Measurements from ENCODE around the gene SMAD3.
A peak's percentile ranks its signal among the peaks of the same experiment; 100 is the strongest.

SMAD3 gene

DNA sequence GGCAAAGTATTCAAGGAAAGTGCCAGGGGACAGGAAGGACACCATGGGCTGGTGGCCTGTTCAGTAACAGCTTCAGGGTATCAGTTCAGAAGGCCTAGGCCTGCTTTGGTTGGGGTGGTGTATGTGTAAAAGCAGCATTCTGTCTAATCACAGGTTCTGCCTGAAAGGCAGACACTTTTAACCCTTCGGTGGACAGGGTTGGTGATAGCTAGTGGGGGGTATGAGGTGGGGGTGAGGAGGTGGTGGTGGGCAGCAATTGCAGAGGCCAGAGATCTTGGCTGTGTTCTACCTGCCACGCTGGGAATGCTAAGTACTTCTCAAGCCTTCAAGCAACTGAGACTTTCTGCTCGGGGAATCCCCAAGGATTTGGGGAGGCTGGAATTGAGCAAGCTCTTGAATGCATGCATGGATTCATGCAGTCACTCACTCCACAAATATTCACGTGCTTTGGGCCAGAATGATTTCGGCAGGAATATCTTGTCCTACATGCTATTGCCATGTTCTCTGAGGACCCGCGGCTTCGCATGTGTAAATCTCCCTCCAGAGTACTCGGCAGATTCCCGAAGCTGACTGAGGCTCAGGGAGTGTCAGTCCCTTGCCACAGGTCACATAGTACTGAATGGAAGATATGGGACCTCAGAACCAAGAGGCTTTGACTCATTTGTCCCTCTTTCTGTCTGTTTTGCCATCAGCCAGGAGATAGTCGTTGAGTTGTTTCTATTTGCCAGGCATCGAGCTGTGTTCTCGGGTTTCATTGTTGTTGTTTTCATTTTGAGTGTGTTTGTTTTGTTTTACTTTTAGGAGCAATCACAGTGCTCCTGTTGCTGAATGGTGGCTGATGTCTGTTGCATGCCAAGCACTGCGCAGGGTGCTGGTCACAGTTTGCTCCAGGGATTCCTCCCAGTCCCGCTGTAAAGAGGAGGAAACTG lies 65.5 kb downstream of the SMAD3 start:
- Mint-ChIP-seq H3K27ac (ENCODE audit: low read depth) (peak overlapping the region; percentile 7), H3K4me3 (peak overlapping the region; percentile 9), H3K27me3 (no peaks in the 10 kb centered on the region), H3K4me1 (peaks cover 79% of the 10 kb centered on the region), H3K9me3 (no peaks in the 10 kb centered on the region), H3K36me3 (ENCODE audit: insufficient read depth) (peaks cover 15% of the 10 kb centered on the region)
- ATAC-seq (replicated peaks; ENCODE audit: extremely low read depth, poor library complexity, severe bottlenecking) (no peak), DNase-seq (ENCODE audit: low spot score in 2 of 2) (no peak)

DNA sequence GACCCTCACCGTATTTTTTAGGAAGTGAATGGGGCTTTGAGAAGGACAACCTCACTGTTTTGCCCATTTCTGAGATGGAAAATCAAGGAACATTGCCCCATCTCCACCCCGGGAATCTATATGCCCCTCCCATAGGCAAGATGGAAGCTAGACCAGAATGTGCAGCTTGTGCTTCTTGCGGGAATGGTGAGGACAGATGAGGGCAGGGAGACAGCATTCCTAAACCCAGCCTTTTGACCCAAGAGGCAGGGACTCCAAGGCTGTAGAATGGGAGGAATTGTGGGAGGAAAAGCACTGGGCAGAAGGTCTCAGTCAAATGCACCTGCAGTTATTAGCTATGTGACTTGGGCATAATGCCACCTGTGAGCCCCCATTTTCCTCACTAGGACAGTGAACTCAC lies 66.9 kb downstream of the SMAD3 start:
- DNase-seq (ENCODE audit: low spot score in 2 of 2) (no peak), ATAC-seq (replicated peaks; ENCODE audit: extremely low read depth, poor library complexity, severe bottlenecking) (no peak)
- H3K36me3 Mint-ChIP-seq (ENCODE audit: insufficient read depth): peaks cover 17% of the 10 kb centered on the region
- no peaks in the 10 kb centered on the region for H3K9me3 Mint-ChIP-seq
- no peak overlapping the region for H3K4me3 Mint-ChIP-seq
- H3K4me1 Mint-ChIP-seq: peaks cover 77% of the 10 kb centered on the region
- H3K27ac Mint-ChIP-seq (ENCODE audit: low read depth): peak overlapping the region; percentile 7
- no peaks in the 10 kb centered on the region for H3K27me3 Mint-ChIP-seq

DNA sequence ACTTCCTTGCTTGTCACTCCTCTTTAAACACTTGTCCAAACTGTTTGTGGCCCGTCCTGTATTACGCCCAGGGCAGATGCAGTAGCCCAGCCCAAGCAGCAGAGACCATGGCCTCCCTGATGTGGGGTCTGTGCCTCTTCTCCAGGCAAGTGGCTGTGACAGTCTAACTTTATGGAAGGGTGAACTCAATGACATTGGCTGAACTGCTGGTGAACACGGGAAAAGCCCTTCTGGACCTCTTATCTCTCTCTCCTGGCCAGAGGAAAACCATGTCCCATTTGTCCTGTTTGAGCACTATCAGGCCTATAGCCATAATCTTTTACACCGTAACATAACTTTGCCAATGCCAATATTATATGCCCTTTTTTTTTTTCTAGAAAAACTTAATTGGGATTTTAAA lies 67.6 kb downstream of the SMAD3 start:
- DNase-seq (ENCODE audit: low spot score in 2 of 2) (no peak), ATAC-seq (replicated peaks; ENCODE audit: extremely low read depth, poor library complexity, severe bottlenecking) (no peak)
- H3K27me3 Mint-ChIP-seq: no peaks in the 10 kb centered on the region

DNA sequence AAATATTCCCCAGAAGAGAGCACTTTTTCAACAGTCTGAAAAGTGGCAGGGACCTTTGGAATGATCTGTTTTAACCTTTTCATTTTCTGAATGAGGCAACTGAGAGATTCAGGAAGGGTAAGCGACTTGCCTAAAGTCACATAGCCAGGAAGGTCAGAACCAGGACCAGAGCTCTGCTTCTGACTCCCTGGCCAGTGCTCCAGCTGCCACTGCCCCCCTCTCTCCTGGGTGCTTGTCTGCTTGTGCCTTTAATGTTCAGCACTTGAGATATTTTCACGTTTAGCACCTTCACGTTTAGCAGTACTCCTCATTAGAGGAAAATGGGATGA lies 68.3 kb downstream of the SMAD3 start:
- no peak for DNase-seq (ENCODE audit: low spot score in 2 of 2)

More for the DNA sequence above, 67.6 kb downstream of the SMAD3 start:
- Mint-ChIP-seq H3K4me3 (no peak overlapping the region), H3K9me3 (no peaks in the 10 kb centered on the region), H3K4me1 (peaks cover 77% of the 10 kb centered on the region), H3K36me3 (ENCODE audit: insufficient read depth) (peaks cover 15% of the 10 kb centered on the region), H3K27ac (ENCODE audit: low read depth) (peak overlapping the region; percentile 7)

DNA sequence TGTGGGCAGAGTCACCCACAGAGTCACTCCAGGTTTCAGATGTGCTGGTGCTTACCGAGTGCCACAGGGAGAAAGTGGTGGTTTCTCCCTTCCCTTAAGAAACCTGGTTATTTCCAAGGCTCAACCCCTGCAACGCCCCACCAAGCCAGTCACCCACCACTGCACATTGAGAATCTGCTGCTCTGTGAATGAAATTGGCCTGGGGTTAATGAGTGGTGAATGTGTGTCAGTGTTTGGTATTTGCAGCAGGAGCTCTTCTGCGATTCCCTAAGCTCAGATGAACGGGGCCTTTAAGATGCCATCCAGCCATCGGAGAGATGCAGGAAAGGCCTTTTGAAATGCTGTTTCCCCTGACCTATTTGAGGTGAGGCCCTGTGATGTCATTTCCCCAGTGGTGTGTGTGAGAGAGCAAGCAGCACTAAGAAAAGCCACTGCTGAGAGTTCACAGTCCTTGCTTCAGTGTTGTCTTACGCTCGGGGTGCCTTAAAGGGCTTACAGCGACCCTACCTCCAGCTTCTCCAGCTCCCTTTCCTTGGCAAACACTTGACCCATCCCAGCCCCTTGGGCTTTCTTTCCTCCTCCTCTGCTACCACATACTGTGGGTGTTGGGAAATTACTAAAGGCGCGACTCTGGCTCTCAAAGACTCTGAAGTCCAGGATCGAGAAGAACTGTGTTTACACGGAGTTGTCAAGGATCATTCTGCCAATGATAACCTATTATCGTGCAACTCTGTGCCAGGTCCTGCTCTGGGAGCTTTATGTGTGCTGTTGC lies 68.9 kb downstream of the SMAD3 start:
- peak overlapping the region; percentile 74 for H3K4me3 Mint-ChIP-seq
- H3K4me1 Mint-ChIP-seq: peaks cover 85% of the 10 kb centered on the region
- H3K9me3 Mint-ChIP-seq: no peaks in the 10 kb centered on the region
- H3K27me3 Mint-ChIP-seq: no peaks in the 10 kb centered on the region
- H3K27ac Mint-ChIP-seq (ENCODE audit: low read depth): peak overlapping the region; percentile 99
- peaks cover 13% of the 10 kb centered on the region for H3K36me3 Mint-ChIP-seq (ENCODE audit: insufficient read depth)
- ATAC-seq (replicated peaks; ENCODE audit: extremely low read depth, poor library complexity, severe bottlenecking): peak; percentile 99
- peak; percentile 40 to 66 for DNase-seq (ENCODE audit: low spot score in 2 of 2)

More for the DNA sequence above, 68.3 kb downstream of the SMAD3 start:
- no peak for ATAC-seq (replicated peaks; ENCODE audit: extremely low read depth, poor library complexity, severe bottlenecking)
- H3K27me3 Mint-ChIP-seq: no peaks in the 10 kb centered on the region
- no peaks in the 10 kb centered on the region for H3K9me3 Mint-ChIP-seq
- H3K27ac Mint-ChIP-seq (ENCODE audit: low read depth): peak overlapping the region; percentile 99
- H3K36me3 Mint-ChIP-seq (ENCODE audit: insufficient read depth): peaks cover 13% of the 10 kb centered on the region
- peaks cover 82% of the 10 kb centered on the region for H3K4me1 Mint-ChIP-seq
- peak overlapping the region; percentile 74 for H3K4me3 Mint-ChIP-seq

DNA sequence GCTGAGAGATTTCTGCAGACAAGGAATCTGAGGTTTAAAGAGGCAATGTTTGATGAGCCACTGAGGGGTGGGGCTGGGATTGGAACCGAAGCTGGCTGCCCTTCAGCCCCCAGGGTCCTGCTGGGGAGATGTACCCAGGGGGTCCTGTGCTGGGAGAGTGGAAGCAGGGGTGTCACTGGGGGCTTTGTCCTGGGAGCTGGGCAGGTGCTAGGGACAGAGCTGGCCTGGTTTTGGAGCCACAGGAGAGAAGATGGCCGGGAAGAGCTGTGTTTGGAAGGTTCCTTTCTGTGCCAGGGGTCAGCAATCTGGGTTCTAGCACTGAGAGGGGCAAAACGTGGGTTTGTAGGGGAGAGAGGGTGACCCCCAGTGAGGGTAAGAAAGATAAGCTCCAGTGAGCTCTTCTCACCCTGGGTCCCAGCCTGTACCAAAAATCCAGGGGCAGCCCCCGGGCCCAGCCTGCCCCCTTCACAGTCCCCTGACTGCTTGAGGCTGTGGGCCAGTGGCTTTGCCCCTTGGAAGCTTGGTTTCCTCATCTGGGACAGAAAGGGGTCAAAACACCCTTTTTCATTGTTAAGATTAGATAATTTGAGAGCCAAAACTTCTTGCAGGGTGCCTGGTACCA lies 69.6 kb downstream of the SMAD3 start:
- peaks cover 87% of the 10 kb centered on the region for H3K4me1 Mint-ChIP-seq
- H3K27ac Mint-ChIP-seq (ENCODE audit: low read depth): peak overlapping the region; percentile 99
- no peaks in the 10 kb centered on the region for H3K9me3 Mint-ChIP-seq
- no peak for ATAC-seq (replicated peaks; ENCODE audit: extremely low read depth, poor library complexity, severe bottlenecking)
- no peak for DNase-seq (ENCODE audit: low spot score in 2 of 2)
- H3K36me3 Mint-ChIP-seq (ENCODE audit: insufficient read depth): peaks cover 13% of the 10 kb centered on the region
- no peaks in the 10 kb centered on the region for H3K27me3 Mint-ChIP-seq
- peak overlapping the region; percentile 74 for H3K4me3 Mint-ChIP-seq

DNA sequence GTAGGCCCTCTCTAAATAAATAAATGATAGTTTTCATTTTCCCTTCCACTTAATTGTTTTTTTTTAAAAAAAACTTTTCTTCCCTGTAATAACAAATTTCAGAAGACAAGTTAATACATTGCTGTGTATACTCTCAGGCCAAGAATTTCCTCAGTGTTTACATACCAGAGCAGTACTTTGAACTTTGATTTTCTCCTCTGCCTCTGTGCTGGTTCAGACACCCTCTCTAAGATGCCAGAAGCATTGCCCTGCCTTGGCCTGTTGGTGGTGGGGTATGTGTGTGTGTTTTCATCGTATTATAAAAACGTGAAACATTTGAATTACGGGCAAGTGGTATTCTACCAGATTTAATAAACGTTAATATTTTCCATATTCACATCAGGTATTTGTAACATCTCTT lies 70.1 kb downstream of the SMAD3 start:
- H3K27ac Mint-ChIP-seq (ENCODE audit: low read depth): peak overlapping the region; percentile 99
- H3K4me3 Mint-ChIP-seq: peak overlapping the region; percentile 74
- DNase-seq (ENCODE audit: low spot score in 2 of 2) (no peak), ATAC-seq (replicated peaks; ENCODE audit: extremely low read depth, poor library complexity, severe bottlenecking) (no peak)
- no peaks in the 10 kb centered on the region for H3K27me3 Mint-ChIP-seq
- peaks cover 13% of the 10 kb centered on the region for H3K36me3 Mint-ChIP-seq (ENCODE audit: insufficient read depth)
- H3K9me3 Mint-ChIP-seq: no peaks in the 10 kb centered on the region
- peaks cover 87% of the 10 kb centered on the region for H3K4me1 Mint-ChIP-seq

DNA sequence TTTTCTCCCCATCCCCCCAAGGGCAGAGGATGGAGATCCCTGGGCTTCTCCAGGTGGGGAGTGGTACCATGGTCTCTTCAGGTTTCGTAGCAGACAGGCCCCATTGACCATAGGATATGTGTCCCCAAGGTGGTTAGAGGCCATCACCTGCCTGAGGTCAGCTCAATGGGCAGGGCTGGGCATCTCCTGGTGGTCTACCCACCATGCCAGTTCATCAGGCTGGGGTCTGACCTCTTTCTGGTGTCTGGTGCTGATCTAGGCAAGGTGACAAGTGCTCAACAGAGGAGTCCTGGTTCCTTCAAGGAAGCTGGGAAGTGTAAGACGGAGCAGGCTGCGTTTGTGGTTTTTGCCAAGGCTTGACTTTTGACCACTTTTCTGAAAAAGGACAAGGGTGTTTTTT lies 71.4 kb downstream of the SMAD3 start:
- peaks cover 82% of the 10 kb centered on the region for H3K4me1 Mint-ChIP-seq
- H3K9me3 Mint-ChIP-seq: no peaks in the 10 kb centered on the region
- peaks cover 11% of the 10 kb centered on the region for H3K36me3 Mint-ChIP-seq (ENCODE audit: insufficient read depth)
- no peak overlapping the region for H3K4me3 Mint-ChIP-seq
- H3K27me3 Mint-ChIP-seq: no peaks in the 10 kb centered on the region
- DNase-seq (ENCODE audit: low spot score in 2 of 2): no peak
- peak overlapping the region; percentile 99 for H3K27ac Mint-ChIP-seq (ENCODE audit: low read depth)
- no peak for ATAC-seq (replicated peaks; ENCODE audit: extremely low read depth, poor library complexity, severe bottlenecking)

DNA sequence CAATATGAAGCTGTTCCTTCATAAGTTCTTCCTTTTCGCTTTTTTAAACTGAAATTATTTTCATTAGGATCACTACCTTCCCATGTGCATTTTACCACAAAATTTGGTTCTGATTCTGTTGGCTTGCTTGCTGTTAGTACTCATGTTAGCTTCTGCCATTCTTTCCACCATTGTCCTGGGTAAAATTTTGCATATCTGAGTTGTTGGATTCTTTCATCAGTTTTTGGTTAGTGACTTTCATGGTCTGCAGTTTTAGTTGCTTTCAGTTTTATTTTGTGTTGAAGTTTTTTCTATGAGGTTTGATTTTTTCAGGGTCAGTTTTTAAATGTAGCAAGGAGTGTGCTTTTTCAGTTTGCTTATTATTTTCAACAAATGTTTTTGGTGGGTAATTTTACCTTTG lies 71.9 kb downstream of the SMAD3 start:
- peaks cover 82% of the 10 kb centered on the region for H3K4me1 Mint-ChIP-seq
- DNase-seq (ENCODE audit: low spot score in 2 of 2) (no peak), ATAC-seq (replicated peaks; ENCODE audit: extremely low read depth, poor library complexity, severe bottlenecking) (no peak)
- H3K27me3 Mint-ChIP-seq: no peaks in the 10 kb centered on the region
- H3K36me3 Mint-ChIP-seq (ENCODE audit: insufficient read depth): peaks cover 9% of the 10 kb centered on the region
- no peaks in the 10 kb centered on the region for H3K9me3 Mint-ChIP-seq
- H3K4me3 Mint-ChIP-seq: peak overlapping the region; percentile 37
- H3K27ac Mint-ChIP-seq (ENCODE audit: low read depth): peak overlapping the region; percentile 99

DNA sequence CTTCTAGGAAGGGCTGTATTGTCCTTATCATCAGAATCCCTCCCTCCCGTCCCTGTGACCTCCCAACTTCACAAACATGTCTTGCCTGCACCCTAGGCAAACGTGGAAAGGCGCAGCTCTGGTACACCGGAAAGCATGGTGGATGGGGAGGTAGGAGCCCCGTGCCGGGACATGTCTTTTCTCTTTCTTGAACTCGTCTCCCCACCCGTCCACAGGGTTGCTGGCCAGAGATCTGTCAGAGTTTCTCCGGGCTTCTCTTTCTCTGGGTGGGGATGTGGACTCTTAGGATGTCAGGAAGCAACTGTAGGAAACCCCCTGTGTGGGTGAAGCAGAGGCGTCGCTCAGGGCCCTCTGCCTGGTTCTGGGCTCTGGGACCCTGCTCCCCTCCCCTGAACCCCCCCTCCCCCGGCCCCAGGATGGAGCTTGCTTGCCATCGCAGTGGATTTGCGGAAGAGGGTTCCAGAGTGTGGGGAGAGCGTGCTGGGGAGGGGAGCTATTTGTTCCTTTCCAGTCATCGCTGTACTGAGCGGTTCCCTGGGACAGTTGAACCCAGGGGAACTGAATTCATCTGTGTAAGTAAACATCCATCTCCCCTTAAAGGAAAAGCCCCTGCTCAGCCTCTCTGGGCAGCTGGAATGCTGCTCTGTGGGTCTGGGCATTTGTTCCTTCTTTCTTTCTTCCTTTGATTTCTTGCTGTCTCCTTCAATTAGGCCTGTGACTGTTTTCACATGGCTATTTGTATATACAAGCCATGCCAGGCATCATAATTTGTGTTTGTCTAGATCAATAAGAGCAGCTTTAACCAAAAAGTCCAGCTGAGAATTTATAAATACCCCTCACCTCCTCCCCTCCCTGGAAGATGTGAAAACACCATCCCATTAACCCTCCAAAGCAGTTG lies 72.8 kb downstream of the SMAD3 start:
- DNase-seq (ENCODE audit: low spot score in 2 of 2) (no peak), ATAC-seq (replicated peaks; ENCODE audit: extremely low read depth, poor library complexity, severe bottlenecking) (no peak)
- Mint-ChIP-seq H3K4me1 (peaks cover 84% of the 10 kb centered on the region), H3K9me3 (no peaks in the 10 kb centered on the region), H3K27ac (ENCODE audit: low read depth) (peak overlapping the region; percentile 99), H3K36me3 (ENCODE audit: insufficient read depth) (peaks cover 9% of the 10 kb centered on the region), H3K4me3 (peak overlapping the region; percentile 6), H3K27me3 (no peaks in the 10 kb centered on the region)

DNA sequence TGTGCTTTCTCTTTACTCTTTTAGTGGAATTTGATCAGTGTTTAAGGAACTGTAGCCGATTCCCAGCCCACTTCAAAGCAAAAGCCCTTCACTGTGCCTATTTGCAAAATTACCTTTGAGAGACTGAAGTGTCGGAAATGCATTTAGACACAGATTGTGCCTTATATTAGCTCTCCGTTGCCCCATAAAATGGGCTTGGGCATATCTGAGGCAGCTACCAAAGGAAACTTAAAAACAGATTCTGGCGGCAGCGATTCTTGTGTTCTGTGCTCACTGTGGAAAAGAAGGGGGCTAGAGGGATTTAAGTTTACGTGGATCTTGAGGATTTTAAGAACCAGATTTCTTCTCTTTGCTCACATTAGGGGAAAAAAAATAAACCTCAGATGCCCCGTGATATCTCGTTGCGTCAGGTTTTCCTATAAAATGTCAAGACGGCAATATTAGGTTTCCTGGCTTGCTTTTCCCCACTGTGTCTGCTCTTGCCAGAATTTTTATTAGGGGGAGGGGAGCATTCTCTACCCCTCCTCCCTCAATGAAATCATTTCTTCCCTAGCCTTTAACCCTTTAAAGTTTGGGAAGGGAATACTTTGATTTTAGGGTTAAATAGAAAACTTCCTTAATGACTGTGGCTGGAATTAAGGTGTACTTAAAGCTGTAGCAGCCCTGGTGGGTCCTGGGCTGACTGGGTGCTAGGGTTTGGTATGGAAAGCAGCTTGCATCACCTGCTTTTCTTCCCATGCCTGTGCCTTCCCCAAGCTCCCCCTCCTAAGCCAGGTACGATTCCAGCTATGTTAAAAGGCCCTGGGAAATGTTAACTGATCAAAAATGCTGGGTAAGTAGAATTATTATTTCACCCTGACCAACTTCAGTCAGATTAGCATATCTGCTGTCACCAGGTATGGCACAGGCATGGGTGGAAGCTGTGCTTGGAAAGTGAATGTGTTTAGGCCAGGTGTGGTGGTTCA lies 73.8 kb downstream of the SMAD3 start:
- H3K9me3 Mint-ChIP-seq: no peaks in the 10 kb centered on the region
- ATAC-seq (replicated peaks; ENCODE audit: extremely low read depth, poor library complexity, severe bottlenecking) (no peak), DNase-seq (ENCODE audit: low spot score in 2 of 2) (no peak)
- no peaks in the 10 kb centered on the region for H3K27me3 Mint-ChIP-seq
- H3K27ac Mint-ChIP-seq (ENCODE audit: low read depth): peak overlapping the region; percentile 83
- H3K4me1 Mint-ChIP-seq: peaks cover 87% of the 10 kb centered on the region
- peak overlapping the region; percentile 56 for H3K4me3 Mint-ChIP-seq
- peaks cover 9% of the 10 kb centered on the region for H3K36me3 Mint-ChIP-seq (ENCODE audit: insufficient read depth)

Measured in central memory CD8-positive, alpha-beta T cell (primary cell).